Mesendoderm (in vitro differentiated cells): ENCODE data around the gene CPA5.

Source experiments
- DNase-seq: peaks from one replicate; pipeline ENCODE4 v3.0.0; 2013
- H2AK5ac ChIP-seq: 2 replicates; pipeline ENCODE4 v1.6.1; 2013; ENCODE audit warnings: low read length, inconsistent platforms
- H2BK120ac ChIP-seq: 2 replicates; pipeline ENCODE4 v1.6.1; 2013; ENCODE audit warnings: low read depth, mild to moderate bottlenecking, low read length, moderate library complexity, mixed read lengths
- H2BK15ac ChIP-seq: replicated peaks from 2 replicates; pipeline ENCODE4 v1.6.1; 2013; ENCODE audit warnings: low read depth, mild to moderate bottlenecking, moderate library complexity
- H2BK5ac ChIP-seq: 2 replicates; pipeline ENCODE4 v1.6.1; 2013; ENCODE audit warnings: low read length, inconsistent platforms
- H3K18ac ChIP-seq: 2 replicates; pipeline ENCODE4 v1.6.1; 2013; ENCODE audit warnings: mild to moderate bottlenecking, low read length, mixed read lengths
- H3K23ac ChIP-seq: one replicate; pipeline ENCODE4 v1.6.1; 2013; ENCODE audit warnings: low read length
- H3K27ac ChIP-seq: 2 replicates; pipeline ENCODE4 v1.5.1; 2013; ENCODE audit warnings: low read depth, mild to moderate bottlenecking, inconsistent platforms, low read length, moderate library complexity
- H3K27me3 ChIP-seq: 2 replicates; pipeline ENCODE4 v1.6.1; 2013; ENCODE audit warnings: low read length, control low read depth, mild to moderate bottlenecking, inconsistent platforms; ENCODE audit not compliant: insufficient read depth, poor library complexity
- H3K36me3 ChIP-seq: 2 replicates; pipeline ENCODE4 v1.6.1; 2013; ENCODE audit warnings: low read length, inconsistent platforms; ENCODE audit not compliant: control insufficient read depth, insufficient read depth
- H3K4ac ChIP-seq: one replicate; pipeline ENCODE4 v1.6.1; 2013; ENCODE audit warnings: low read depth, mild to moderate bottlenecking, low read length, moderate library complexity
- H3K4me1 ChIP-seq: 2 replicates; pipeline ENCODE4 v1.6.1; 2013; ENCODE audit warnings: low read depth, low read length, inconsistent platforms; ENCODE audit not compliant: control insufficient read depth
- H3K4me2 ChIP-seq: 2 replicates; pipeline ENCODE4 v1.6.1; 2013; ENCODE audit warnings: low read length
- H3K4me3 ChIP-seq: 2 replicates; pipeline ENCODE4 v1.5.1; 2013; ENCODE audit warnings: mild to moderate bottlenecking, low read length
- H3K56ac ChIP-seq: one replicate; pipeline ENCODE4 v1.6.1; 2013; ENCODE audit warnings: low read length
- H3K79me1 ChIP-seq: 2 replicates; pipeline ENCODE4 v1.6.1; 2013; ENCODE audit warnings: low read length, inconsistent platforms
- H3K79me2 ChIP-seq: 2 replicates; pipeline ENCODE4 v1.6.1; 2013; ENCODE audit warnings: mild to moderate bottlenecking, low read length; ENCODE audit not compliant: control insufficient read depth, insufficient read depth
- H3K9ac ChIP-seq: 2 replicates; pipeline ENCODE4 v1.6.1; 2013; ENCODE audit warnings: low read length, inconsistent platforms
- H4K5ac ChIP-seq: one replicate; pipeline ENCODE4 v1.6.1; 2013; ENCODE audit warnings: low read length
- H4K8ac ChIP-seq: one replicate; pipeline ENCODE4 v1.6.1; 2013; ENCODE audit warnings: low read depth, mild to moderate bottlenecking, control low read depth, low read length, moderate library complexity
- WGBS: extraction: QIAGEN DNeasy Blood & Tissue Kit; methylation state at CpG from one replicate; pipeline ENCODE4 v1.1.7; 2013; ENCODE audit warnings: low lambda C conversion rate, missing lambda C conversion rate; ENCODE audit not compliant: insufficient coverage; ENCODE audit errors: extremely low coverage; 5-methylcytosine and 5-hydroxymethylcytosine counted together

Gene CPA5

DNA sequence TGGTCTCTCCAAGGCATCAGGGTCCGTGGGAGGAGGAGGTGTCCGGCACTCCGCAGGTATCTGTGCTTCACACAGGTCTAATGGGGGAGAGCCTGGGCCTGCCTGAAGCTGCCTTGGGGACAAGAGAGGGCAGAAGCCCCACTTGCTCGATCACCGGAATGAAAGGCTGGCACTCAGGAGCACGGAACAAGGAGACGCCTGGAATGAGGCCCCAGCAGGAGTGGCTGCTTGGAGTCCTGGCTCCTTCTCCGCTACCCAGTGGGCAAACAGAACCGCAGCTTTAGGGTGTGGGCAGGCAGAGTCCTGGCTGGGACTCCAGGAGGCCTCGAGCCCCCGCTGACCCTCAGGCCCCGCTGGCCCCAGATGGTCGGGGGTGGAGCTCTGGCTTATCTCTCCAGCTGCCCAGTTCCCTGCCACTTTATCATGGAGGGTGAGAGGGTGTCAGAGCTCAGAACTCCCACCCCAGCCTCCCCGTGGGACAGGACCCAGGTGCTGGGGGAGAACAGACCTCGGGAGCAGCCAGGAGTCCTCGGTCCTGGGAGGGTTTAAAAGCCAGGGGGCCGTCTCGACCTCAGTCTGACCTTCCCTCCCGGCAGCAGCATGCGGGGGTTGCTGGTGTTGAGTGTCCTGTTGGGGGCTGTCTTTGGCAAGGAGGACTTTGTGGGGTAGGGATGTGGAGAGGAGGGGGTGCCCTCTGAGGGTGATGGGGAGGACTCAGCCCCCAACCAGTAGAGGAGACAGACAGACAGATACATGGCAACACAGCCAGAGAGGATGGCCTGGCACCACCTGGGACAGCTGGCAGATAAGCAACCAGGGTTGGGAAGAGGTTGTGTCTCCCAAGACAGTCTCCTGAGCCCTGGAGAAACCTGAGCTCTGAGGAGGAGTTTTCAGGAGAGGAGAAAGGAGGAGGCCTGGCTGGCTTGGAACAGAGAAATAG, 35.6 kb downstream of the CPA5 start, which contains the start of gene CPA1:
Gene CPA1 (plus strand): TSS at position 574 of the 940 bp plus-strand sequence. CDS start 27 bp downstream, at position 601.
- no peak within 1 kb of the TSS for H3K4ac ChIP-seq
- no peak within 1 kb of the TSS for H3K27ac ChIP-seq
- no CpG with 5 or more reads among the region's 20 CpGs for WGBS
- no peak within 1 kb of the TSS for H3K4me2 ChIP-seq
- no peak within 1 kb of the TSS for H2AK5ac ChIP-seq
- H3K27me3 ChIP-seq = no peaks in the 10 kb centered on the region
- no peak within 1 kb of the TSS for H3K23ac ChIP-seq
- H4K8ac ChIP-seq = no peak within 1 kb of the TSS
- H4K5ac ChIP-seq = no peak within 1 kb of the TSS
- no peak within 1 kb of the TSS for H2BK120ac ChIP-seq
- no peak within 1 kb of the TSS for H3K4me3 ChIP-seq
- H3K36me3 ChIP-seq = no peaks in the 10 kb centered on the region
- H3K56ac ChIP-seq = no peak within 1 kb of the TSS
- H3K4me1 ChIP-seq = peaks cover 1% of the 10 kb centered on the region
- no peak within 1 kb of the TSS for H3K18ac ChIP-seq
- H3K79me2 ChIP-seq = no peaks in the 10 kb centered on the region
- H2BK5ac ChIP-seq = no peak within 1 kb of the TSS
- no peak for DNase-seq
- no peaks in the 10 kb centered on the region for H3K79me1 ChIP-seq
- no peak within 1 kb of the TSS for H2BK15ac ChIP-seq
- H3K9ac ChIP-seq = no peak within 1 kb of the TSS

GRCh38 chr7:130380861-130381455, 36.3 kb downstream of the CPA5 start:
- Histone ChIP-seq H2AK5ac (no peak overlapping the region), H2BK120ac (no peak overlapping the region), H3K27ac (no peak overlapping the region), H3K4me3 (no peak overlapping the region), H3K36me3 (no peaks in the 10 kb centered on the region), H4K8ac (no peak overlapping the region), H3K23ac (no peak overlapping the region), H2BK5ac (no peak overlapping the region), H2BK15ac (no peak overlapping the region), H3K4me2 (no peak overlapping the region), H3K9ac (no peak overlapping the region), H3K79me2 (no peaks in the 10 kb centered on the region), H3K79me1 (no peaks in the 10 kb centered on the region), H4K5ac (no peak overlapping the region), H3K27me3 (no peaks in the 10 kb centered on the region), H3K56ac (no peak overlapping the region), H3K4me1 (peaks cover 1% of the 10 kb centered on the region), H3K18ac (no peak overlapping the region), H3K4ac (no peak overlapping the region)
- no peak for DNase-seq
- WGBS = no CpG with 5 or more reads among the region's 7 CpGs

- Histone ChIP-seq H3K27ac (no peak overlapping the region), H2BK120ac (no peak overlapping the region), H4K8ac (no peak overlapping the region), H3K4ac (no peak overlapping the region), H3K36me3 (no peaks in the 10 kb centered on the region), H3K18ac (no peak overlapping the region), H3K79me2 (no peaks in the 10 kb centered on the region), H2BK5ac (no peak overlapping the region), H2BK15ac (no peak overlapping the region), H2AK5ac (no peak overlapping the region), H3K79me1 (no peaks in the 10 kb centered on the region), H3K9ac (no peak overlapping the region), H3K4me1 (peaks cover 1% of the 10 kb centered on the region), H3K27me3 (no peaks in the 10 kb centered on the region), H3K4me3 (no peak overlapping the region), H3K56ac (no peak overlapping the region), H4K5ac (no peak overlapping the region), H3K4me2 (no peak overlapping the region), H3K23ac (no peak overlapping the region)
- DNase-seq = peak; percentile 36
- WGBS = no CpG with 5 or more reads among the region's 41 CpGs
Measured at GRCh38 chr7:130381468-130382312, 37.1 kb downstream of the CPA5 start.

DNA sequence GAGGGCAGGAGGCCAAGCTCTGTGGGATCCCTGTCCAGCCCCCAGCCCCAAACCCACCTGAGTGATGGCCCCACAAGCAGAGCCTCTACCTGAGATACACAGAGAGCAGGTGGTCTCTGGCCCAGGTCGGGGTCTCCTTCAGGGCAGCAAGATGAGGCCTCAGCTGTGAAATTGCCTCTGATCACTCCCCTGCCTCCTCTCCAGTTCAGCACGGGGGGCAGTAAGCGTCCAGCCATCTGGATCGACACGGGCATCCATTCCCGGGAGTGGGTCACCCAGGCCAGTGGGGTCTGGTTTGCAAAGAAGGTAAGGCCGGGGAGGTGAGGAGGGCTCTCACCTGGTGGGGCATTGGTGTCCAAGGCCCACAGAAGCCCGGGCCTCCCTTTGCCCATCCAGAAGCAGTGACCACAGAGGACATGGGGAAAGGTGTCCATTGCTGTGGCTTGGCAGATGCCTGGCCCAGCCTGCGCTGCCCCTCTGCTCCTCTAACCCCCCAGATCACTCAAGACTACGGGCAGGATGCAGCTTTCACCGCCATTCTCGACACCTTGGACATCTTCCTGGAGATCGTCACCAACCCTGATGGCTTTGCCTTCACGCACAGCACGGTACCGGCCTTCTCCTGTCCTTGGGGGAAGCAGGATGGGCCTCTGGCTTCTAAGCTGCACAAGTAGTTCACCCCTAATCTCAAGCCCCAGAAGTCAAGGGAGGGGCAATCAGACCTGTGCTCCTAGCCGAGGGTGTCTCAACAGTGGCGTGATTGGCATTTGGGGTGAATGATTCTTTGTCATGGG, 38.8 kb downstream of the CPA5 start:
- no peak overlapping the region for H2BK120ac ChIP-seq
- H3K79me2 ChIP-seq = no peaks in the 10 kb centered on the region
- H3K4me1 ChIP-seq = peaks cover 1% of the 10 kb centered on the region
- H2BK15ac ChIP-seq = no peak overlapping the region
- no peak overlapping the region for H4K5ac ChIP-seq
- H4K8ac ChIP-seq = no peak overlapping the region
- peak overlapping the region; percentile 76 for H3K23ac ChIP-seq
- no peak overlapping the region for H3K9ac ChIP-seq
- no peak overlapping the region for H2AK5ac ChIP-seq
- no peak for DNase-seq
- no peaks in the 10 kb centered on the region for H3K79me1 ChIP-seq
- no peak overlapping the region for H3K27ac ChIP-seq
- H2BK5ac ChIP-seq = no peak overlapping the region
- no peak overlapping the region for H3K18ac ChIP-seq
- H3K4ac ChIP-seq = no peak overlapping the region
- no peak overlapping the region for H3K56ac ChIP-seq
- no peak overlapping the region for H3K4me3 ChIP-seq
- H3K27me3 ChIP-seq = no peaks in the 10 kb centered on the region
- H3K4me2 ChIP-seq = no peak overlapping the region
- no peaks in the 10 kb centered on the region for H3K36me3 ChIP-seq
- whole genome bisulfite sequencing = no CpG with 5 or more reads among the region's 18 CpGs

DNA sequence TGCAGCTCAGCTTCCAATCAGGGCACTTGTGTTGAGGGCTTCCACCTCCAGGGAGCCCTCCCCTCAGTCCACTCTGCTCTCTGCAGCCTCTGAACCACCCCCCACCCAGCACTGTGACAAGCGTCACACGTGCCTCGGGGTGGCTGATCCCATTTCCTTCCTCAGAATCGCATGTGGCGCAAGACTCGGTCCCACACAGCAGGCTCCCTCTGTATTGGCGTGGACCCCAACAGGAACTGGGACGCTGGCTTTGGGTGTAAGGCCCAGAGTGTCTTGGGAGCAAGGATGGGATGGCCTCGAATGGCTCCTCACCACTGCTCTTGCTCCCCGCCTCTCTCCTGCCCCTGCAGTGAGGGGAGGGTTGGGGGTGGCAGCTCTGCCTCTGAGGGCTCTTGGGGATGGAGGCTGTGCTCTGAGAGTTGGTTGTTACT, 39.8 kb downstream of the CPA5 start:
- H3K56ac ChIP-seq = no peak overlapping the region

More for the DNA sequence above, 39.8 kb downstream of the CPA5 start:
- Histone ChIP-seq H3K9ac (no peak overlapping the region), H4K5ac (no peak overlapping the region), H3K4me2 (no peak overlapping the region), H3K79me2 (no peaks in the 10 kb centered on the region), H3K18ac (no peak overlapping the region), H2BK5ac (no peak overlapping the region), H4K8ac (no peak overlapping the region), H3K4me1 (peaks cover 1% of the 10 kb centered on the region), H2BK15ac (no peak overlapping the region), H3K4ac (no peak overlapping the region), H2AK5ac (no peak overlapping the region), H3K23ac (no peak overlapping the region), H2BK120ac (no peak overlapping the region), H3K27me3 (no peaks in the 10 kb centered on the region), H3K79me1 (no peaks in the 10 kb centered on the region), H3K4me3 (no peak overlapping the region), H3K36me3 (no peaks in the 10 kb centered on the region), H3K27ac (no peak overlapping the region)
- WGBS = no CpG with 5 or more reads among the region's 10 CpGs
- DNase-seq = no peak
